ENCODE measurements around the gene GPR137B. TPM values are rescaled to one million over a fixed set of nuclear protein-coding genes. Genes with fewer than 3 reads are reported as not detected.

GPR137B gene
- total RNA-seq, 1 experiment from 2014 or later: 11.4 TPM

- TF ChIP-seq RAD21 (IDR thresholded peaks at IDR 0.05; ENCODE audit: low read depth): no peak
- no peak for TF ChIP-seq CTCF (IDR thresholded peaks at IDR 0.05 in 2 of 3, conservative IDR thresholded peaks at IDR 0.05 in 1 of 3; ENCODE audit: borderline replicate concordance in 1 of 3, insufficient read depth in 1 of 3, low read depth in 2 of 3, low read length in 2 of 3)
- no peak for TF ChIP-seq CBX3 (IDR thresholded peaks at IDR 0.05; ENCODE audit: low read depth)
These were observed 13.6 kb downstream of the GPR137B start (continued) for GRCh38 chr1:236155841-236156503.

GRCh38 chr1:236156512-236157208 lies 14.3 kb downstream of the GPR137B start:
- no peak overlapping the region for H3K4me2 ChIP-seq (ENCODE audit: low read length)
- ChIA-PET RAD21 (ENCODE audit: low non-redundant PET in 1 of 2, low total read pairs in 2 of 2, uncharacterized antibody in 2 of 2, unreplicated experiment in 2 of 2) (no interaction called here), CTCF (no interaction called here), POLR2A (no interaction called here)
- no peak for ATAC-seq
- BruUV-seq (replicated peaks): no TSS peak
- H3K4me1 ChIP-seq (ENCODE audit: control insufficient read depth in 1 of 2, insufficient read depth in 2 of 2, low read length in 2 of 2): no peaks in the 10 kb centered on the region
- TF ChIP-seq FOSL1 (IDR thresholded peaks at IDR 0.05; ENCODE audit: low read depth): no peak
- no peak for TF ChIP-seq EZH2phosphoT487 (IDR thresholded peaks at IDR 0.05; ENCODE audit: borderline replicate concordance)
- no peak for TF ChIP-seq POLR2A (IDR thresholded peaks at IDR 0.05; ENCODE audit: borderline replicate concordance, extremely low read depth, insufficient read depth, insufficient read length)
- TF ChIP-seq RAD21 (IDR thresholded peaks at IDR 0.05; ENCODE audit: low read depth): no peak
- TF ChIP-seq CBX3 (IDR thresholded peaks at IDR 0.05; ENCODE audit: low read depth): no peak
- no peak for TF ChIP-seq CTCF (IDR thresholded peaks at IDR 0.05 in 2 of 3, conservative IDR thresholded peaks at IDR 0.05 in 1 of 3; ENCODE audit: borderline replicate concordance in 1 of 3, insufficient read depth in 1 of 3, low read depth in 2 of 3, low read length in 2 of 3)
- no peaks in the 10 kb centered on the region for H4K20me1 ChIP-seq (ENCODE audit: insufficient read depth)
- H2AFZ ChIP-seq (ENCODE audit: low read depth, low read length, poor library complexity, severe bottlenecking): no peak overlapping the region
- no peak overlapping the region for H3K4me3 ChIP-seq (replicated peaks in 1 of 2; ENCODE audit: low read depth in 1 of 2, low read length in 2 of 2)
- DNase-seq (ENCODE audit: low read depth, low spot score): no peak
- no peaks in the 10 kb centered on the region for H3K36me3 ChIP-seq (ENCODE audit: control insufficient read depth in 1 of 2, insufficient read depth in 2 of 2, low read length in 2 of 2)
- H3K27ac ChIP-seq (ENCODE audit: low read depth, low read length): no peak overlapping the region
- intact Hi-C loops (cut with micrococcal nuclease): no loop called here
- no peak overlapping the region for H3K9ac ChIP-seq (ENCODE audit: low read length)
- no peaks in the 10 kb centered on the region; a peak in 1 of 4 replicates for H3K9me3 ChIP-seq (ENCODE audit: control insufficient read depth in 1 of 2, insufficient read depth in 1 of 2, low read depth in 1 of 2, low read length in 2 of 2)
- no peaks in the 10 kb centered on the region for H3K27me3 ChIP-seq (ENCODE audit: insufficient read depth, low read length)
- no peaks in the 10 kb centered on the region for H3K9me2 ChIP-seq (ENCODE audit: insufficient read depth)
- no peaks in the 10 kb centered on the region for H3K79me2 ChIP-seq (ENCODE audit: insufficient read depth, low read length)

Measured in HCT116 (cell line).